Measurements from ENCODE around the gene CCDC88C.
A peak's percentile ranks its signal among the peaks of the same experiment; 100 is the strongest.
"Not testable (repeated sequence)": the region's sequence is repeated elsewhere in the genome, so short reads cannot be mapped to it uniquely, and the experiment has no call there.

The CCDC88C gene

DNA sequence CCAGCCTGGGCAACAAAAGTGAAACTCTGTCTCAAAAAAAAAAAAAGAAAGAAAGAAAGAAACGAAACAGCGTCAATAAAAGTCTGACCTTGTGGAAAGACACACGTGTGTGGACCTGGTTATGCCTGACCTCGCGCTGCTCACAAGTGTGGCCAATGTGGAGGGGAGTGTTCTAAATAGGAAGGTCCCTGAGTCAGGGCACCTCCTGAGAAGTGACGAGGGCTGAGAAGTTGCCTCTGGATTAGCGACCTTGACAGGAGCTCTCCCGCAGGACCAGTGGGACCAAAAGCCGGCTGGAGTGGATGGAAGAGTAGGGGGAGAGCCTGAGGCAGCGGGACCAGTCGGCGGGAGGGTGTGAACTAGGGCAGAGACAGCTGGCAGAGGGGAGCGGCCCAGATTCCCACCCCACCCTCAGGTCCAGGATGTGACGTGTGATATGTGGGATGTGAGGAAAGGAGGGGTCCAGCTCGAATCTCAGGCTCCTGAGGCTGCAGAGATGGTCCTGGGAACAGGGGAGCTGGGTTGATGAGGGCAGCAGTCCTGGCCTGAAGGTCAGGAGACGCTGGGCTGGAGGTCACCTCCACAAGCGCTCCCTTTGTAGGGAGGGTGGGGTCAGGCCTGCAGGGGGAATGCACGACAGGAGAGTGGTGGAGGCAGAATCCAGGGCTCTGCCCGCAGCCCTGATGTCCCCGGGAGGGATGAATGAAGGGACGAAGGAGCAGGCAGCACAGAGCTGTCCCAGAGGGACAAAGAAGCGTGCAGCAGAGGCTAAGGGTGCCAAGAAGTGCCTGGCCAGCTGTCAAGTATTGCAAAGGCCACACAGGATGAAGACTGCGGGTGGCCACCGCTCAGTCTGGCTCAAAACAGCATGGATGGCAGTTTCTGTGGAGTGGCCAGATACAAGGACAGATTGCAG lies 148.3 kb downstream of the CCDC88C start:
- no peak for DNase-seq (ENCODE audit: low spot score)

DNA sequence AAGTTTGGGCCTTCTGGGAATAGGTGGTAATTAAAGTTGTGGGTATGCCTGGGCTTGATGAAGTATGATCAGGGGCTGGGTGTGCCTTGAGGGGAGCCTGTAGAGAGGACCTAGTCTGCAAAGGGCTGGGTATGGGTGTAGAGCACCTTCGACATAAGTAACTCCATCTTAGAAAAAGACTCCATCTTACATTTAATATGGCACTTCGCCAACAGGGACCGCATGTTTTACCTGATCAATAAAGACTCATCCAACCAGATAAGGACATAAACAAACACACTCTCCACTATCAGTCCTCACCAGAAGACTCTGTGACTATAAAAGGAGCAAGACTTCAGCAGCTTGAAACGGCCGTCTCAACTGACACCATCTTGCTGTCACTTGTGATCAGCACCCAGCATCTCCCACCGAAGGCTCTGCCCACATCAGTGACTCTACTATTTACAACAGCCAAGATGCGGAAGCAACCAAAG lies 149.6 kb downstream of the CCDC88C start:
- DNase-seq (ENCODE audit: low spot score): no peak

DNA sequence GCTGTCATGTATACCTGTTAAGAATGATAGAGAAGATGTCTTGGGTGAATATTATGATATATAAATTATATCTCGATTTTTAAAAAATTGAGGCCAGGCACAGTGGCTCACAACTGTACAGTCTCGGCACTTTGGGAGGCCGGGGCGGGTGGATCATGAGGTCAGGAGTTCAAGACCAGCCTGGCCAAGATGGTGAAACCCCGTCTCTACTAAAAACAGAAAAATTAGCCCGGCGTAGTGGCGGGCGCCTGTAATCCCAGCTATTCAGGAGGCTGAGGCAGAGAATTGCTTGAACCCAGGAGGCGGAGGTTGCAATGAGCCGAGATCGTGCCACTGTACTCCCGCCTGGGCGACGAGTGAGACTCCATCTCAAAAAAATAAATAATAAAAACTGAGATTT lies 151.3 kb downstream of the CCDC88C start:
- DNase-seq (ENCODE audit: low spot score): not testable (repeated sequence)

DNA sequence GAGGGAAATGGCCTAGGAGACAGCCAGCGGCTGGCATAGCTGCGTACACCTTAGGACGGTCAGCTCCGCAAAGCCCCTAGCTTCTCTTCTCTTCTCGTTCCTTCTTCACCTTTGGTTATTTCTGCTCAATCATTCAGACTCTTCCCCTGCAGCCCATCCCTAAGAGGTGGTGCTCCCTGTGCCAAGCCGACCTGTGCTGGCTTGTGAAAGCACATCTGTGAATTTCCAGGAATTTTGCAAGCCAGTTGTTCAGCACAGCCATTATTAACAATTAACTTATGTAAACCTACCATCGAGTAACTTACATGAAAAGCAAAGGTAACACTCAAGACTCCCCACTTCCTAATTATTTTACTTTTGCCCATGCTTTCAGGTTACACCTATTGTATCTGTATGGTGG lies 152.2 kb downstream of the CCDC88C start:
- DNase-seq (ENCODE audit: low spot score): no peak

DNA sequence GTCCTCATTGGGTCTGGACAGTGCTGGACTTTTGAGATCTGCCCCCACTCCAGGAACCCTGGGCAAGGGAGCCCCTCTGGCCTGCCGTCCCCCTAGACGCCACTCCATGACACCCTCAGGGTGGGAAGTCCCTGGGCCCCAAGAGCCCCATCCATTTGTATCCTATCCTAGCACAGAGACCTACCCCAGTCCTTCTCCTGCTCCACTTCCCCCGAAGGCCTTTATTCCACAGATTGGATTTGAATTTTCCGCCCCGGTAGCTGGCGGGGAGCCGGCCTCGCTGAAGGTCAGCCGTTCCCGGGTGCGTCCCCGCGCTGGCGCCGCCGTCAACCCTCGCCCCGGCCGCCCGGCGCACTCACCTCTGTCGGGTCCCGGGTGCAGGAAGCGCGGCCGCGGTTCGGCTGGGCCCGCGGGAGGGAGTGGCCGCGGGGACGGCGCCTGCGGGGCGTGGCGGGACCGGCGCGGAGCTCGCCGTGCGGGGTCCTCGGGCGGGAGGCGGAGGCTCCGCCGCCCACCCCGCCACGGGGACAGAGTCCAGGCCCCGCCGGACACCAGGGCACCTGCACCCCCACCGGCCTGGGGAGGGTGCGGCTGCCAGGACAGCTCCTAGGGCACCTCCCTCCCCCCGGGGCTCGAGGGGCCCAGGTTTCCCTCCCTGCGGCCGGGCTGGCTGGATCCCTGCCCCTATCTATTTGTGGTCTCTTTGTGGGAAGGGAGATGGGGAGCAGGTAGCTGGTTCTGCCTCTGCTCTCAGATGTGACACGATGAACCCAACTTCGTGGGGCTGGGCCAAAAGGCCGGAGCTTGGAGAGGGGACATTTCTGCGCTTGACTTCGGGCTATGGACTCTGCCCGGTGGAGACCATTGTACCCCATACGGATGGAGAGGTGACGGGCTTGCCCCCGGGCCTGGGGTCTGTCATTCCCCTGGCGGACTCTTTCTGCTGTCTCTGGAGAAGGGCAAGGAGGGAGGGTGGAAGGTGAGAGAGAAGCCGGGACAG lies 153.2 kb downstream of the CCDC88C start:
- no peak for DNase-seq (ENCODE audit: low spot score)

DNA sequence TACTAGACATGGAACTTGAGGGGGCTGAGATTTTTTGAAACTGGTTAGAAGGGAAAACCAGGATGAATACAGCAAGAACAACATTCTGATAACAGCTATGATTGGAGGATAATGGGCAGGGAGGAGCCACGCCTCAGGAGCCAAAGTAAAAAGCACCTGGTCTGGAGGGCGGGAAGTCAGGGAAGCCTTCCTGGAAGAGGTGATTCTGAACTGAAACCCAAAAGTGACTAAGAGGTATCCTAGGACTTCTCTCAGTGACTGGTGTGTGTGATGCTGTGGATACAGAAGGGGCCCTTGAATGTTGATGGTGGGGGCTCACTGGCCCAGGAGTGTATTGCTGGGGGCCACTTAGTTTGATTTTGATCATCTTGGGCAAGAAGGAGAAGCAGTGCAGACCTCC lies 154.3 kb downstream of the CCDC88C start:
- no peak for DNase-seq (ENCODE audit: low spot score)

DNA sequence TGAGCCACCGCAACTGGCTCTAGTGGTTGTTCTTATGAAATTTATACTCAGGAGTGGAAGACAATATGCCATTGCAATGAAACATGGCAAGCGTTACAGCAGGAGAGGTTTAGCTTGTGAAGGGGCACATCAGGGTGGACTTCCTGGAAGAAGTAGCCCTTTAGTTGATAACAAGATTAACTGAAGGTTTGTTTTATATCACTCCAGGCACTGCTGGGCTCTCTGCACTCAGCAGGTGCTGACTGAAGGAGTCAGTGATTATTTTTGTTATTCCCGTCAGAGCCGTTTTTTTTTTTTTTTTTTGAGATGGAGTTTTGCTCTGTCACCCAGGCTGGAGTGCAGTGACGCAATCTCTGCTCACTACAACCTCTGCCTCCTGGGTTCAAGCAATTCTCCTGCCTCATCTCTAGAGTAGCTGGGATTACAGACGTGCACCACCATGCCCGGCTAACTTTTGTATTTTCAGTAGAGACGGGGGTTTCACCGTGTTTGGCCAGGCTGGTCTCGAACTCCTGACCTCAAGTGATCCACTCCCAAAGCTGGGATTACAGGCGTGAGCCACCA lies 155.6 kb downstream of the CCDC88C start:
- DNase-seq (ENCODE audit: low spot score): no peak

DNA sequence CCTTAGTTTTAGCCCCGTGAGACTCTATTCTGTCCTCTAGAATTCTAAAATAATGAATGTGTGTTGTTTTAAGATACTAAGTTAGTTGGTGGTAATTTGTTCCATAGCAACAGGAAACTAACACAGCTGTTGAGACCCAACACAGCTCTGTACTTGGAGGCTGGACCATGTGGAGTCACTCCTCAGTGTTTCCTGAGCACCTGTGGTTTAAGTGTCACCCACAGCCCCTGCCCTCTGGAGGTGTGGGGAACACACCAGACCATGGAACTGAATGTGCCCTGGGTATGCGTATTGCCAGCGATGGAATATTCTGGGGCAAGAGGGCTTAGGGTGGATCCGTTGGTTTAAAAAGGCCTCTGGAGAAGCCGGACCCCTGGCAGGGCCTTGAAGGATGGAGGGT lies 156.5 kb downstream of the CCDC88C start:
- peak; percentile 61 for DNase-seq (ENCODE audit: low spot score)

DNA sequence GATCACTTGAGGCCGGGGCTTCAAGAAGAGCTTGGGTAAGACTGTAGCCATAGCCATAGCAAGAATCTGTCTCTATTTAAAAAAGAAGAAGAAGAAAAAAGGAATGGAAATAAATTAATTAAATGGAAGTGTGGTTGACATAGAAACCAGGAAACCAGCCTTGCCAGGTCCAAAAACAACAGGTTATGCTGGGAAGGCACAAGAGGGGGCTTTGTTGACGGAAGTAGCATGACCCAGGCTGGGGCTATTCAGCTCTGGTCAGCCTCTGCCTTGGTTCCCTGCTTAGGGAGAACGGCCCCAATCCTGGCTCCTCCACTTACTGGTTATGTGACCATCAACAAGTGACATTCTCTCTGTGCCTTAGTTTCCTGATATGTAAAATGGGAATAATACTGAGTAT lies 158.7 kb downstream of the CCDC88C start:
- no peak for DNase-seq (ENCODE audit: low spot score)

DNA sequence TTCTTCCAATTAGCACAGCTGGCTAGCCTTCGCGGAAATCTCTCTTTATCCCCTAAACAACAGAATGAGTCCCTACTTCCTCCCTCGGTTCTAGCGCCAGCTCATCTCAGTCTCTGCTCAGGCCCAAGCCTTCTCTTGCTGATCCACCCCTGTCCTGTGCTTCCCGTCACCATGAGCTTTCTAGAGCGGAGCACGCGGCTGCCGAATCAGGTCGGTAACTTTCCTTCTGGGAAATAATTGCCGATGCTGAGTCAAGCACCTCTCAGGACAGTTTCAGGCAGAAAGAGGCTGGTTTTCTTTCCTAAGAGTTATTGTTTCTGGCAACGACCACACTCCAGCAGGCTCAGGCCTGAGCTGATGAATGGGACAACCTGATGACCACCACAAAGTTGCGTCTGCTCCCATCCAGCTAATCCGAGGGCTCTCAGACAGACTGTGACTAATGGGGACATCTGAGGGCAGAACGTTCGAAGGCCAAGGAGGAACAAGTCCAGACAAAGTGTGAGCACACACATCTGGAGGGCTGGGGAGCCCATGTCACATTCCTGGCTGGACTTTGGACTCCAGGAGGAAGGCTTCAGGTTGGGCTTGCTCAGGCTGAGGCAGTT lies 159.5 kb downstream of the CCDC88C start:
- DNase-seq (ENCODE audit: low spot score): no peak

DNA sequence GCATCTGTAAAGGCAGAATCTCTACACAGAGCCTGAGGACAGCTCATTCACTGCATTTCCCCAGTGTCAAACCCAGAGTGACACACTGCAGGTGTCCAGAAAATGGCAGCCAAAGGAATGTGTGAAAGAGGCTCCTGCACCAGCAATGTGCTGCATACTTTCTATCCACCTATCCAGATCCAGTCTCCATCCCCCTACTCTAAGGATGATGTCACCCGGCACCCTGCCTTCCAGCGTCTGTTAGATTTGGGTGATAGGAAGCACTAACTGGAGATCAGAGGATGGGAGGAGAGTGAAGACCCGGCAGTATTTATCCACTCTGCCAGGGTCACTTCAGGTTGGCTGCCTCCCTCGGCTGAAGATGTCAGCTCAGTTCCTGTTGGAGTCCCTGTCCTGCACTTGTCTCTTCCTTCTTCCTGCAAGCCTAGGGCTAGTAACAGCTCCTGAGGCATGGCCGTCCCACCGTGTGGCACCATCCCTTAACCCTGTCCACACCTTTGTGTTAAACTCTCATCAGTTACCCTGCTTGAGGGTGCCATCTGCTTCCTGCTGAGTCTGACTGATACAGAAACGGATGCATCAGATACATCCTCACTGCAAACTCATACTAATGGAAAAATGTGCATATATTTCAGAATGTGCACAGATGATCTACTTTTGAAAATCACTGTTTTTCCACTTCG lies 160.2 kb downstream of the CCDC88C start:
- DNase-seq (ENCODE audit: low spot score): no peak

DNA sequence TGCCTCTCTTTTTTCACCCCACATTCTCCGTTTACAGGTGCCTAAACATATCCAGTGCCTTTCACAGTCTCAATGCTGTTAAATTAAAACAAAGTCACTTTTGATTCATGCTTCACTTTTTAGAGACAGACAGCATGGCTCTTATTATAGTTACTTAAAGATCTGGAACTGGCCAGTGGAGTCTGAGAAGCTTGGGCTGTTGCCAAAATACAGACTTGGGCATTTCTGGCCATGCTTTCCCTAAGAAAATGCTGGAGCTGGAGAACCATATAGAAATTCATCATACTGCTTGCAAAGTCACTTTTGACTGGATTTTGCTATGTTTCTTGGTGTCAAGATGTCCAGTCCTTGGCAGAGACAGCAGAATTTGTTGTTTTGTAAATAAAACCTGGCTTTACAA lies 161.0 kb downstream of the CCDC88C start:
- DNase-seq (ENCODE audit: low spot score): no peak

DNA sequence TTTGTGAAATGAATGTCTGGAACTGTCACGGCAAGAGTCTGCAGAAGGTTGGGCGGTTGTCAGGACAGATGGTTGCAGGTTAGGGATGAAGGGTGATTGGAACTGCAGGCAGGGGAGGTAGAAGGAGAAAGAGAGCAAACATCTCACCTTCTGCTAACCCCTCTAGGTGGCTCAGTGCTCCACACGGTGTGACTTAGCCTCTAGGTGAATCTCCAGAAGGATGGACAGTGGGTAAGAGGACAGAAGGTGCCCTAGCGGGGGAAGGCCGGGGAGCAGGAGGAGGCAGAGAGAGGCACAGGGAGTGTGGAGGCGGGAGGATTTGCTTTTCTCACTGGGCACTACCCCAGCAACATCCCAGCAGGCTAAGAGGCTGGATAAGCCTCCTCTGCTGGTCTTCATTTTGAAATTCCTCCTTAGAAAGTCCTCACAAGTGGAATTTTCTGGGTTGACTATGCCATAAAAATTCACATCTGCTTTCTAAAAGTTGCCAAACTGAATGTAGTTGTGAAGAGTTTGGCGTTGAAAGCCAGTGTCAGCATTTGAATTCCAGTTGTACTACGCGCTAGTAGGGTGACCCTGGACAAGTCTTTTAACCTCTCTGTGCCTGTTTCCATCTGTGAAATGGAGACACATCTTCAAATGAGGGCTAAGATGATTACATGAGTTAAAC lies 162.5 kb downstream of the CCDC88C start:
- no peak for DNase-seq (ENCODE audit: low spot score)

DNA sequence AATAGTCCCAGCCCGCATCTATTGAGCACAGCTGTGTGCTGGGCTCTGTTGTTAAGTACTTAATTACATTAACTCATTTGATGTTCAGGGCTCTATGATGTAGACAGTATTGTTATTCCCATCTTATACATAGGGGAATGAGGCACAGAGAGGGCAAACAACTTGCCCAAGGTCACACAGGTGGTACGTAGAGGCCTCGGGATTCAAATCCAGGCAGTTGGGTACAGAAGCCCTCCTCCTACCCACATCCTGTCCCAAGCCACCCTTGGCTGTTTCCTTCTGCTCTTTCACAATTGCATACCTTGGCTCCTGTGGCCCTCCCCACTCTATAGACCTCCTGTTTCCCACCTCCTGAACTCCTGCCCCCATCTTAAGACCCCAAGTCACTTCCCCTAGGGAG lies 163.2 kb downstream of the CCDC88C start:
- no peak for DNase-seq (ENCODE audit: low spot score)

DNA sequence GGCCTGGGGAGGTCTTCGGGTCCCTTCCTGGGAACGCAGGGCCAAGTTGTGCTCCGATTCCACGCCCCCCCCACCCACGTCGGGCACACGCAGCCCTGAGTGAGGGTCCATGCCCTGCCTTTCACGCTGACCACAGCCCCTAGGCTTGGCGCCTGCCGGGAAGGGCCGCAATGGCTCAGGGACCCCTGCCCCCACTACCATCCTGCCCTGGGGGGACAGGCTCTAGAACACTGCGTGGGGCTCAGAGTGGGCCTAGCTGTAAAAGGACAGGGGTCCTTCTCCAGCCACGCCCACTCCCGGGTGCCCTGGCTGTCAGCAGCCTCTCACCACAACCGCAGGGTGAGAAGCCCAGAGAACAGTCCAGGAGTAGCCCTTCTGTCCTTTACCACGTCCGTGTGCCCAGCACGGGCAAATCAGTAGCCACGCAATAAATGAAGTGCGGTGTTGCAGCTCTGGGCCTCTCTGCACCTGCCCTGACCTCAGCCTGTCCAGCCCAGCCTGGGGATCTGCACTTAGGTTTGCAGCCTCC lies 163.8 kb downstream of the CCDC88C start:
- no peak for DNase-seq (ENCODE audit: low spot score)

DNA sequence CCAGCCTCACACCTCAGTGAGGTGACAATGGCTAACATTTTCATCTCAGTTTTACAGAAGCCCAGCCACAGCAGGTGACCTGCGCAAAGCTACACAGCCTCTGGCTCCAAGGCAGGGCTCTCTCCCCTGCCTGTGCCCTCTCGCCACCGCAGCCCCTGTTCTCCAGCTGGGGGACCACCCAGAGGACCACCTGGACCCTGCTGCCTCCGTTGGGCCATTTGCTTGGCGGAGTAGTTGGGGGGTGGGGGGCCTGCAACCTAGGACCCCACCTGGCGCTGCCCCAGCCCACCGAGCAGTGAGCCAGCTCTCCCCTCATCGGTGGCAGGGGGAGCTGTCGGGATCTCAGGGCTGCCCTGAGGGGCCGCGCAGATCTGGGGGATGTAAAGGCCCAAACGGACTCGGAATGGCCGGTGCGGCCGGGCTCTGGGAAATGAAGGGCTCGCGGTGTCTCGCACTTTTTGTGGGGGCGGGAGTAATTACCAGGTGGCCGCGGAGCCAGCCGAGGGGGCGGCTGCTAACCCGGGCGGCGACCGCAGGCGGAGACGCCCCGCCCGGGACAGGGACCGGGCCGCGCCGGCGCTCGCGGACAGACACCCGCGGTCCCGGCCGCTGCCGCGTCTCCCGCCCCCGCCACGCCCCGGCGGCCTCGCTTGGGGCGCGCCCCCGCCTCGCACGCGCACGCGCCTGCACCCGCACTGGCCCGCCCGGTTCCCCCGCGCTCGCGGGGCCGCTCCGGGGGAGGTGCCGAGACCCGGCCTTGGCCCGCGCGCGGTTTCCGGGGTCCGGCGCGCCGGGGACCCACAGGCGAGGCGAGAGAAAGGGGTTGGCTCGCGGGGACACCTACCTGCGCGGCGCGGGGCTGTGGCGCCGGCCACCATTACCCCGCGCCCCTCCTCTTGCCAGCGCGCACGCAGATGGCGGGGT lies 164.5 kb downstream of the CCDC88C start:
- DNase-seq (ENCODE audit: low spot score): peak; percentile 46

DNA sequence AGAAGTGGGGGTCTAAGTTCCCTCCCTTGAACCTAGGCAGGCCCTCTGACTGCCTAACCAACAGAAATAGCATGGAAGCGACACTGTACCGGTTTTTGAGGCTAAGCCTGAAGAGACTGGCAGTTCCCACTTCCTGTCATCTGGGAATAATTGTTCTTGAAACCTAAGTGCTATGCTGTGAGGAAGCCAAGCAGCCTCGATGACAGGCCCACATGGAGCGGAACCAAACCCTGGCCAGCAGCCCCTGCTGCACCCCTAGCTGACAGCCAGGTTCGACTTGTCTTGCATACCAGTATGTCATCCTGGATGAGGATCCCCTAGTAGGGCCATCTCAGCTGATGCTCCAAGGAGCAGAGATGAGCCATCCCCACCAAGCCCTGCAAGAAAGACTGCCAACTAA lies 166.7 kb downstream of the CCDC88C start:
- no peak for DNase-seq (ENCODE audit: low spot score)

DNA sequence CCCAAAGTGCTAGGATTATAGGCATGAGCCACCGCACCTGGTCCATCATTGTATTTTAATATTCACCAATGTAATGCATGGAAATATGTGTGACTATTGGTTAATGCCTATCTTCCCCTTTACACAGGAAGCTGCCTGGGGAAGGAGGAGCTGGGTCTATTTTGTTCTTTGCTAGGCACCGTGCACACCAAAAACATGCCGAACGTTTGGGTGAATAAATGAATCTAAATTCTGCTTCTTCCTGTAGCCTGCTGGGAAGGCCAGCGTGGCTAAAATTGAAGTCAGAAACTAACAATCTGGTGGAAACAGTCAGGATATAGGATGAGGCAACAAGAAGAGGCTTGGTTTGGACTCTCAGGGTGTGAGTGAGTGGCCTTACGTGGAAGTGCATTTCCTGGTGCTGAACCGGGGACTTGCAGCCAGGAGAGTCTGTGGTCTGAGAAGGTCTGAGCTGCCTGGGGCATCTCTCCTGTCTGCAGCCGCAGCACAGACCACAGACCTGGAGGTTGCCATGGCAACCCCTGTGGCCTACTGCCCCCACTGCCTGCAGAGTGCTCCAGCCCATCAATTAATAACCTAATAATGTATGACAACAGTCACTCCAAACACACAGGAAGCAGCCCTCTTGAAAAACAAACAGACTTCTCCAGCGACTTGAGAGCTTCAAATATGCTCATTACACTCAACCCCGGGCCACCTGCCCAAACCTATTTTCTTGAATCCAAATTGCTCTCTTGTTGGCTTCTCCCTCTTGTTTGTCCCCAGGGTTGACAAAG lies 167.6 kb downstream of the CCDC88C start:
- DNase-seq (ENCODE audit: low spot score): peak; percentile 79
